ENCODE measurements around the gene CD80. TPM values are rescaled to one million over a fixed set of nuclear protein-coding genes. Genes with fewer than 3 reads are reported as not detected.

CD80 gene
- polyA plus RNA-seq, 1 of the 3 experiments (the other 2 are of a cell fraction) = not detected

- ChIA-PET CTCF (interaction anchor here (1.3 kb wide), 1 partner anchor 75 kb away, joined by 3 read pairs; no protein-coding TSS in a partner anchor), POLR2A (no interaction called here)
- H3K9me3 ChIP-seq = no peaks in the 10 kb centered on the region
- H3K9ac ChIP-seq = no peak overlapping the region
- H3K9me2 ChIP-seq = no peaks in the 10 kb centered on the region
- no peaks in the 10 kb centered on the region for H3K79me2 ChIP-seq (ENCODE audit: insufficient read depth)
- WGBS (ENCODE audit: low lambda C conversion rate) = 56% methylated on average over 1 of the region's 1 CpG
- no peak for DNase-seq
- H3F3A ChIP-seq (replicated peaks; ENCODE audit: insufficient read depth) = no peaks in the 10 kb centered on the region
- peak overlapping the region; percentile 74; the same call in 1 of the 2 replicates for H2AFZ ChIP-seq (ENCODE audit: low read depth)
- no peaks in the 10 kb centered on the region for H3K36me3 ChIP-seq (replicated peaks in 1 of 2; ENCODE audit: control insufficient read depth in 1 of 2, insufficient read depth in 2 of 2, low read length in 1 of 2)
- TF ChIP-seq JUND (IDR thresholded peaks at IDR 0.05) (peak; percentile 75), TCF12 (IDR thresholded peaks at IDR 0.05) (0 out of 2 replicates have a peak, but pooled peaks have one; percentile 32), EP300 (IDR thresholded peaks at IDR 0.05; ENCODE audit: borderline replicate concordance in 1 of 2, low read depth in 1 of 2, low read length in 1 of 2) (peak in 1 of 2 experiments; percentile 27; a peak in 1 of 4 replicates), REST (IDR thresholded peaks at IDR 0.05; ENCODE audit: low read depth, low read length) (no peak), MAX (IDR thresholded peaks at IDR 0.05; ENCODE audit: low read depth) (peak; percentile 58), FOXM1 (IDR thresholded peaks at IDR 0.05; ENCODE audit: low read depth) (no peak), FOSL2 (IDR thresholded peaks at IDR 0.05; ENCODE audit: borderline replicate concordance, low read depth) (peak; percentile 74; the same call in 1 of the 2 replicates), NFIC (IDR thresholded peaks at IDR 0.05; ENCODE audit: borderline replicate concordance) (peak; percentile 16; the same call in 1 of the 2 replicates), PBX3 (IDR thresholded peaks at IDR 0.05) (0 out of 2 replicates have a peak, but pooled peaks have one; percentile 20)
- H3K4me1 ChIP-seq (ENCODE audit: control insufficient read depth in 1 of 2, insufficient read depth in 2 of 2, low read depth in 1 of 2, low read length in 1 of 2) = peaks cover 0 to 12% of the 10 kb centered on the region in 2 experiments; a peak in 1 of 4 replicates
- no peak overlapping the region for H3K4me2 ChIP-seq
- no peak overlapping the region for H3K4me3 ChIP-seq (ENCODE audit: low read depth in 2 of 2, low read length in 1 of 2)
- H3K27ac ChIP-seq (ENCODE audit: low read depth in 2 of 2, low read length in 1 of 2) = peak overlapping the region in 1 of 2 experiments; percentile 36; a peak in 2 of 4 replicates
- H3K27me3 ChIP-seq (ENCODE audit: insufficient read depth) = no peaks in the 10 kb centered on the region
- H4K20me1 ChIP-seq (ENCODE audit: insufficient read depth) = no peaks in the 10 kb centered on the region
Measured at GRCh38 chr3:119604878-119605277, 45.5 kb upstream of the CD80 start.

GRCh38 chr3:119602676-119603075 is 43.3 kb upstream of the CD80 start:
- no peak overlapping the region for H3K4me2 ChIP-seq
- no peaks in the 10 kb centered on the region for H3K9me2 ChIP-seq
- H3K9me3 ChIP-seq = no peaks in the 10 kb centered on the region
- no peak overlapping the region for H3K27ac ChIP-seq (ENCODE audit: low read depth in 2 of 2, low read length in 1 of 2)
- no peaks in the 10 kb centered on the region for H3K27me3 ChIP-seq (ENCODE audit: insufficient read depth)
- H3K4me1 ChIP-seq (ENCODE audit: control insufficient read depth in 1 of 2, insufficient read depth in 2 of 2, low read depth in 1 of 2, low read length in 1 of 2) = peaks cover 0 to 16% of the 10 kb centered on the region in 2 experiments; a peak in 1 of 4 replicates
- H3F3A ChIP-seq (replicated peaks; ENCODE audit: insufficient read depth) = no peaks in the 10 kb centered on the region
- H2AFZ ChIP-seq (ENCODE audit: low read depth) = no peak overlapping the region
- WGBS (ENCODE audit: low lambda C conversion rate) = 87% methylated on average over 1 of the region's 1 CpG
- no peak overlapping the region for H3K9ac ChIP-seq
- no peaks in the 10 kb centered on the region for H3K79me2 ChIP-seq (ENCODE audit: insufficient read depth)
- no peak for DNase-seq
- no peak overlapping the region for H3K4me3 ChIP-seq (ENCODE audit: low read depth in 2 of 2, low read length in 1 of 2)
- TF ChIP-seq MEF2A (IDR thresholded peaks at IDR 0.05; ENCODE audit: borderline replicate concordance, low read depth) = no peak
- no peak for TF ChIP-seq TEAD4 (IDR thresholded peaks at IDR 0.05; ENCODE audit: borderline replicate concordance, insufficient read depth)
- TF ChIP-seq TAF1 (IDR thresholded peaks at IDR 0.05; ENCODE audit: borderline replicate concordance, low read depth, low read length) = no peak
- no peak for TF ChIP-seq MXI1 (IDR thresholded peaks at IDR 0.05; ENCODE audit: low read depth, low read length)
- TF ChIP-seq SIN3A (IDR thresholded peaks at IDR 0.05; ENCODE audit: borderline replicate concordance, low read depth, low read length) = no peak
- no peak for TF ChIP-seq TCF12 (IDR thresholded peaks at IDR 0.05)
- no peak for TF ChIP-seq FOSL2 (IDR thresholded peaks at IDR 0.05; ENCODE audit: borderline replicate concordance, low read depth)
- TF ChIP-seq ZBTB33 (IDR thresholded peaks at IDR 0.05; ENCODE audit: borderline replicate concordance, low read depth) = no peak
- no peak for TF ChIP-seq GATA2 (CRISPR knock-in tag; IDR thresholded peaks at IDR 0.05)
- no peak for TF ChIP-seq GABPA (IDR thresholded peaks at IDR 0.05; ENCODE audit: low read depth)
- POLR2A ChIA-PET = no interaction called here
- CTCF ChIA-PET = no interaction called here
- no peaks in the 10 kb centered on the region for H4K20me1 ChIP-seq (ENCODE audit: insufficient read depth)
- no peaks in the 10 kb centered on the region for H3K36me3 ChIP-seq (replicated peaks in 1 of 2; ENCODE audit: control insufficient read depth in 1 of 2, insufficient read depth in 2 of 2, low read length in 1 of 2)

Data from SK-N-SH (cell line).